A549 (cell line): ENCODE measurements around the gene EPN2. TPM values are rescaled to one million over a fixed set of nuclear protein-coding genes. Genes with fewer than 3 reads are reported as not detected.

ENCODE experiments used
- ATAC-seq, 2 experiments: fragments of 200-7000 bp in 1 of 2; fragments of >200 bp in 1 of 2; cut with Nextera tagmentation in 1 of 2; cut with Tn5 transposase in 1 of 2; 3 replicates each; pipeline versions ENCODE4 v1.8.0 to v1.9.1; 2018 to 2020; ENCODE audit warnings: mild to moderate bottlenecking in 1 of 2, moderate library complexity in 1 of 2
- CTCF ChIA-PET: fragments of 300-600 bp; sonication (Branson Sonifier 250); formaldehyde crosslinking; extraction: SDS; loops from one replicate; lab custom pipeline; 2021; ENCODE audit warnings: antibody characterized with exemption, inconsistent platforms; lab: Yijun Ruan, JAX
- POLR2A ChIA-PET: fragments of 350-600 bp; formaldehyde crosslinking; extraction: SDS; loops from one replicate; lab custom pipeline; 2021; ENCODE audit warnings: antibody characterized with exemption, inconsistent platforms; lab: Yijun Ruan, JAX
- DNase-seq, 2 experiments: peaks; one replicate each; pipeline versions ENCODE4 v3.0.0 to v3.0.0-alpha.2; 2011 to 2016; ENCODE audit warnings: low read depth in 1 of 2, low spot score in 1 of 2
- FAIRE-seq: peaks from 2 replicates; lab custom pipeline; 2011; peaks lifted over from hg19 to GRCh38; lab: Jason Lieb, UNC
- H3K27ac ChIP-seq, 2 experiments: fragments of >200 bp; sonication (Bioruptor Twin); formaldehyde crosslinking; 3 replicates each; pipeline ENCODE4 v1.5.1; 2016 to 2017
- H3K4me1 ChIP-seq: fragments of >200 bp; sonication (Bioruptor Twin); formaldehyde crosslinking; 3 replicates; pipeline ENCODE4 v1.6.1; 2016
- H3K4me2 ChIP-seq: fragments of >200 bp; sonication (Bioruptor Twin); formaldehyde crosslinking; 3 replicates; pipeline ENCODE4 v1.6.1; 2016
- H3K4me3 ChIP-seq: fragments of >200 bp; sonication (Bioruptor Twin); formaldehyde crosslinking; 3 replicates; pipeline ENCODE4 v1.5.1; 2016
- H3K9me3 ChIP-seq: fragments of >200 bp; sonication (Bioruptor Twin); formaldehyde crosslinking; 3 replicates; pipeline ENCODE4 v1.6.1; 2016
- CBX2 ChIP-seq: fragments of 200-600 bp; sonication (generic); IDR thresholded peaks from 2 replicates; pipeline ENCODE4 v1.6.1; 2016; ENCODE audit warnings: low read depth, mild to moderate bottlenecking, borderline replicate concordance
- CHD2 ChIP-seq: fragments of 150-350 bp; IDR thresholded peaks from 2 replicates; pipeline ENCODE4 v1.6.1; 2014; ENCODE audit warnings: low read length; ENCODE audit not compliant: partially characterized antibody
- EHMT2 ChIP-seq: fragments of 200-600 bp; sonication (generic); IDR thresholded peaks from 2 replicates; pipeline ENCODE4 v1.6.1; 2016; ENCODE audit warnings: antibody characterized with exemption, low read depth, mild to moderate bottlenecking, moderate library complexity
- HEYL ChIP-seq: fragments of 250-450 bp; sonication (Bioruptor Pico); IDR thresholded peaks from 2 replicates; pipeline ENCODE4 v1.8.0; 2021; ENCODE audit warnings: mild to moderate bottlenecking, moderate library complexity
- HOXB13 ChIP-seq: fragments of 250-450 bp; sonication (Bioruptor Pico); IDR thresholded peaks from 2 replicates; pipeline ENCODE4 v1.5.0; 2020; ENCODE audit warnings: low read depth, mild to moderate bottlenecking, moderate library complexity
- JUN ChIP-seq, 2 experiments: fragments of >200 bp; sonication (Bioruptor Twin); formaldehyde crosslinking; IDR thresholded peaks; 2 replicates in 1 of 2; 3 replicates in 1 of 2; pipeline ENCODE4 v1.6.1; 2016 to 2017
- KDM1A ChIP-seq: fragments of 200-600 bp; sonication (generic); IDR thresholded peaks from 2 replicates; pipeline ENCODE4 v1.6.1; 2016; ENCODE audit warnings: low read depth, mild to moderate bottlenecking
- MAFK ChIP-seq: fragments of 450-650 bp; IDR thresholded peaks from 2 replicates; pipeline ENCODE4 v1.6.1; 2014; ENCODE audit not compliant: partially characterized antibody
- NR3C1 ChIP-seq: fragments of >200 bp; sonication (Bioruptor Twin); formaldehyde crosslinking; IDR thresholded peaks from 3 replicates; pipeline ENCODE4 v1.6.1; 2017
- PHF8 ChIP-seq: fragments of 200-600 bp; sonication (generic); IDR thresholded peaks from 2 replicates; pipeline ENCODE4 v1.6.1; 2016; ENCODE audit warnings: low read depth, mild to moderate bottlenecking, antibody characterized with exemption, moderate library complexity, borderline replicate concordance
- POLR2A ChIP-seq: IDR thresholded peaks from 2 replicates; pipeline ENCODE4 v1.6.1; 2012; ENCODE audit warnings: mild to moderate bottlenecking, low read length
- TFCP2L1 ChIP-seq: fragments of 250-450 bp; sonication (Bioruptor Pico); IDR thresholded peaks from 2 replicates; pipeline ENCODE4 v1.5.0; 2021; ENCODE audit warnings: mild to moderate bottlenecking
- ZNF302 ChIP-seq: fragments of 250-450 bp; sonication (Bioruptor Pico); IDR thresholded peaks from 2 replicates; pipeline ENCODE4 v1.9.0; 2021; ENCODE audit warnings: inconsistent platforms, mild to moderate bottlenecking, moderate library complexity
- WGBS: methylation state at CpG from one replicate; pipeline ENCODE4 v1.1.6; 2017; ENCODE audit errors: missing lambda C conversion rate; 5-methylcytosine and 5-hydroxymethylcytosine counted together
- polyA plus RNA-seq, 4 experiments: library from polyadenylated mRNA; depleted of rRNA in 3 of 4; stranded (reverse); fragments of >200 nt; fragmentation: RNase III in 1 of 4; extraction: RNeasy Plus Mini Kit Qiagen cat#74134 plus additional on column Dnase treatment in 1 of 4; gene quantifications; 2 replicates in 3 of 4; 3 replicates in 1 of 4; pipeline ENCODE4 v1.2.3, GENCODE V29; 2011 to 2017
- TF ChIP-seq, protein P1 (sequence below): IDR thresholded peaks from 2 replicates; pipeline ENCODE4 v1.6.1; 2012
- TF ChIP-seq, protein P2 (sequence below): fragments of >200 bp; sonication (Bioruptor Twin); formaldehyde crosslinking; IDR thresholded peaks from 3 replicates; pipeline ENCODE4 v1.6.1; 2016
- TF ChIP-seq, protein P3 (sequence below): fragments of >200 bp; sonication (Bioruptor Twin); formaldehyde crosslinking; IDR thresholded peaks from 3 replicates; pipeline ENCODE4 v1.5.1; 2016
- TF ChIP-seq, protein P4 (sequence below): fragments of 150-350 bp; IDR thresholded peaks from 2 replicates; pipeline ENCODE4 v1.6.1; 2014; ENCODE audit warnings: low read depth, mild to moderate bottlenecking, low read length

Gene EPN2
- polyA plus RNA-seq, 2 of the 4 experiments (the other 2 are of a cell fraction) = 32.1 to 33.8 TPM

DNA sequence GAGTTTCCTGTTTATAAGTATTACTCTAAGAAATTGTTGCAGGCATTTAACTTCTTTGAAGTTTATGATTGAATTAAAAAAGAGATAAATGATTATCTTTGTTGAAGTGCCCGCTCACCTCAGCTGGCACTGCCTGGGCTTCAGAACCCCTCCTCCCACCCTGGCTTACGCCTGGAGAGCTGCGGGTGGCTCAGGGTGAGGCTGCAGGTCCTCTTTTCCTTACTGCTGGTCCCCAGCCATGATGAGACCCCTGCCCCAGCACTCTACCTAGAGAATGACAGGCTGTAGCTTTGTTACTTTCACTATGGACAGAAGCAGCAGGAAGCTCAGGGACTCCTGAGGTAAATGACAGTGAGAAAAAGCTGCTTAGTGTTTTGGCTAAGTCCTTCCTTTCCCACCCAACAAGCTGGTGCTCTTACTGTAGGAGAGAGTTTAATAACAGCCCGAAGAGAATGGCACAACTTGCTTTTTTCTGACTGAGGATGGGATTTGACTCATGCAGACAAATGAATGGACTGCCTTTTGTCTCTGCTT lies 62.1 kb downstream of the EPN2 start:
- no peak overlapping the region for H3K4me3 ChIP-seq
- no peak for FAIRE-seq
- TF ChIP-seq CHD2 (no peak), CBX2 (no peak), PHF8 (no peak), POLR2A (no peak), TFCP2L1 (no peak), MAFK (no peak), EHMT2 (no peak), JUN (IDR thresholded peaks at IDR 0.05) (no peak), KDM1A (no peak), HEYL (CRISPR knock-in tag) (no peak), NR3C1 (no peak)
- TF ChIP-seq, protein P1, sequence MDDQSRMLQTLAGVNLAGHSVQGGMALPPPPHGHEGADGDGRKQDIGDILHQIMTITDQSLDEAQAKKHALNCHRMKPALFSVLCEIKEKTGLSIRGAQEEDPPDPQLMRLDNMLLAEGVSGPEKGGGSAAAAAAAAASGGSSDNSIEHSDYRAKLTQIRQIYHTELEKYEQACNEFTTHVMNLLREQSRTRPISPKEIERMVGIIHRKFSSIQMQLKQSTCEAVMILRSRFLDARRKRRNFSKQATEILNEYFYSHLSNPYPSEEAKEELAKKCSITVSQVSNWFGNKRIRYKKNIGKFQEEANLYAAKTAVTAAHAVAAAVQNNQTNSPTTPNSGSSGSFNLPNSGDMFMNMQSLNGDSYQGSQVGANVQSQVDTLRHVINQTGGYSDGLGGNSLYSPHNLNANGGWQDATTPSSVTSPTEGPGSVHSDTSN = no peak
- TF ChIP-seq, protein P2, sequence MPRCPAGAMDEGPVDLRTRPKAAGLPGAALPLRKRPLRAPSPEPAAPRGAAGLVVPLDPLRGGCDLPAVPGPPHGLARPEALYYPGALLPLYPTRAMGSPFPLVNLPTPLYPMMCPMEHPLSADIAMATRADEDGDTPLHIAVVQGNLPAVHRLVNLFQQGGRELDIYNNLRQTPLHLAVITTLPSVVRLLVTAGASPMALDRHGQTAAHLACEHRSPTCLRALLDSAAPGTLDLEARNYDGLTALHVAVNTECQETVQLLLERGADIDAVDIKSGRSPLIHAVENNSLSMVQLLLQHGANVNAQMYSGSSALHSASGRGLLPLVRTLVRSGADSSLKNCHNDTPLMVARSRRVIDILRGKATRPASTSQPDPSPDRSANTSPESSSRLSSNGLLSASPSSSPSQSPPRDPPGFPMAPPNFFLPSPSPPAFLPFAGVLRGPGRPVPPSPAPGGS = no peak
- TF ChIP-seq, all 56 proteins: peak for 0

DNA sequence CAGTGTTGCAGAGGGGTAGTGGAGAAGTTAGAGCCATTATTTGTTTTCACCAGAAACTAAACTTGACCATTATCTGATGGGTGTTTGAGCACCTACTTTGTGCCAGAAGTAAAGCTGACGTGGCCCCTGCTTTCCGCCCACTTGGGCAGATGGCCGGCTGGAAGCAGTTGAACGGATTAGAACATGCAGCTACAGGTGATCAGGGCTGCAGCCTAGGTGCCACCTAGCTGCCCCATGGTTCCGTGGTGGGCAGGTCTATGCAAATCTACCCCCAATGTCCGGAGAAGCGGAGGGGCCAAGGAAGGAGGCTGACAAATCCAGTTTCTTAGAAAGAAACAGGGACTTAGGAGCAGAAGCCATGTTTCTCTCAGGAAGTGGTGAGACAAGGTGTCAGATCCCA lies 62.7 kb downstream of the EPN2 start:
- no peak overlapping the region for H3K4me2 ChIP-seq
- 97% methylated on average over 7 of the region's 7 CpGs for WGBS
- CTCF ChIA-PET = interaction anchor here (0.8 to 1.7 kb wide), 4 partner anchors 12 to 63 kb away, joined by 3 to 6 read pairs (median 4); partner anchors contain the start of gene B9D1
- no peaks in the 10 kb centered on the region for H3K4me1 ChIP-seq
- H3K27ac ChIP-seq = no peak overlapping the region
- H3K9me3 ChIP-seq = no peaks in the 10 kb centered on the region
- H3K4me3 ChIP-seq = no peak overlapping the region
- TF ChIP-seq HOXB13 (CRISPR knock-in tag) (no peak), ZNF302 (no peak), CBX2 (no peak)
- TF ChIP-seq, protein P3, sequence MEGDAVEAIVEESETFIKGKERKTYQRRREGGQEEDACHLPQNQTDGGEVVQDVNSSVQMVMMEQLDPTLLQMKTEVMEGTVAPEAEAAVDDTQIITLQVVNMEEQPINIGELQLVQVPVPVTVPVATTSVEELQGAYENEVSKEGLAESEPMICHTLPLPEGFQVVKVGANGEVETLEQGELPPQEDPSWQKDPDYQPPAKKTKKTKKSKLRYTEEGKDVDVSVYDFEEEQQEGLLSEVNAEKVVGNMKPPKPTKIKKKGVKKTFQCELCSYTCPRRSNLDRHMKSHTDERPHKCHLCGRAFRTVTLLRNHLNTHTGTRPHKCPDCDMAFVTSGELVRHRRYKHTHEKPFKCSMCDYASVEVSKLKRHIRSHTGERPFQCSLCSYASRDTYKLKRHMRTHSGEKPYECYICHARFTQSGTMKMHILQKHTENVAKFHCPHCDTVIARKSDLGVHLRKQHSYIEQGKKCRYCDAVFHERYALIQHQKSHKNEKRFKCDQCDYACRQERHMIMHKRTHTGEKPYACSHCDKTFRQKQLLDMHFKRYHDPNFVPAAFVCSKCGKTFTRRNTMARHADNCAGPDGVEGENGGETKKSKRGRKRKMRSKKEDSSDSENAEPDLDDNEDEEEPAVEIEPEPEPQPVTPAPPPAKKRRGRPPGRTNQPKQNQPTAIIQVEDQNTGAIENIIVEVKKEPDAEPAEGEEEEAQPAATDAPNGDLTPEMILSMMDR = no peak
- TF ChIP-seq, protein P4, sequence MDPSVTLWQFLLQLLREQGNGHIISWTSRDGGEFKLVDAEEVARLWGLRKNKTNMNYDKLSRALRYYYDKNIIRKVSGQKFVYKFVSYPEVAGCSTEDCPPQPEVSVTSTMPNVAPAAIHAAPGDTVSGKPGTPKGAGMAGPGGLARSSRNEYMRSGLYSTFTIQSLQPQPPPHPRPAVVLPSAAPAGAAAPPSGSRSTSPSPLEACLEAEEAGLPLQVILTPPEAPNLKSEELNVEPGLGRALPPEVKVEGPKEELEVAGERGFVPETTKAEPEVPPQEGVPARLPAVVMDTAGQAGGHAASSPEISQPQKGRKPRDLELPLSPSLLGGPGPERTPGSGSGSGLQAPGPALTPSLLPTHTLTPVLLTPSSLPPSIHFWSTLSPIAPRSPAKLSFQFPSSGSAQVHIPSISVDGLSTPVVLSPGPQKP = no peak
- TF ChIP-seq, all 56 proteins: peak for 0
- FAIRE-seq = no peak
- POLR2A ChIA-PET = no interaction called here
- ATAC-seq = no peak
- no peak for DNase-seq

More for the DNA sequence above, 62.1 kb downstream of the EPN2 start:
- WGBS = 87% methylated on average over 4 of the region's 4 CpGs
- ChIA-PET POLR2A (no interaction called here), CTCF (interaction anchor here (0.8 to 1.7 kb wide), 5 partner anchors 9 to 64 kb away, joined by 3 to 8 read pairs (median 4); partner anchors contain the start of gene B9D1)
- Histone ChIP-seq H3K4me1 (no peaks in the 10 kb centered on the region), H3K9me3 (no peaks in the 10 kb centered on the region), H3K27ac (no peak overlapping the region), H3K4me2 (no peak overlapping the region)
- DNase-seq (no peak), ATAC-seq (no peak)
